22Rv1 (cell line): Measurements from ENCODE around the gene LRFN5.
"Not testable (repeated sequence)": the region's sequence is repeated elsewhere in the genome, so short reads cannot be mapped to it uniquely, and the experiment has no call there.

Experiments used
- H3K27ac ChIP-seq: fragments of 450-650 bp; 2 replicates; pipeline ENCODE4 v1.5.1; 2017
- ZFX ChIP-seq: fragments of 450-650 bp; IDR thresholded peaks from 2 replicates; pipeline ENCODE4 v1.6.1; 2017; ENCODE audit warnings: antibody characterized with exemption, borderline replicate concordance
- TF ChIP-seq, protein P1 (sequence below): fragments of 450-650 bp; IDR thresholded peaks from 2 replicates; pipeline ENCODE4 v1.5.1; 2017; ENCODE audit warnings: mild to moderate bottlenecking

Gene LRFN5

DNA sequence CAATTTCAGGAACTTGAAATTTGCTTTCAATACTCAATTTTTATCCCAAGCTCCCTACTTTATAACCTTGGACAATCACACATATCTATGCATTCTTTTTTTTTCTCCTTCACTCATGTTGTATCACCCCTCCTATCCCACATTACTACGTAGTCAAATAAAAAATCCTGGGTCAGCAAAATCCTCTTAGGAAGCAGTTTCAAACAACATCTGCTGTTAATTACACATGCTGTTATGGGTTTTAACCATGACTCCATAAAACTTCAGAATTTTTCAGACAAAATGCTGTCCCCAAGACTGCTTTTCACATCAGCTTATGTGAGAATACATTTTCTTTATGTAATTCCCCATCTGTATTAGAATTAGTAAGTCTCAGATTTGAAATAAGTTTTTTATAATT is 61.7 kb downstream of the LRFN5 start:
- TF ChIP-seq, protein P1, sequence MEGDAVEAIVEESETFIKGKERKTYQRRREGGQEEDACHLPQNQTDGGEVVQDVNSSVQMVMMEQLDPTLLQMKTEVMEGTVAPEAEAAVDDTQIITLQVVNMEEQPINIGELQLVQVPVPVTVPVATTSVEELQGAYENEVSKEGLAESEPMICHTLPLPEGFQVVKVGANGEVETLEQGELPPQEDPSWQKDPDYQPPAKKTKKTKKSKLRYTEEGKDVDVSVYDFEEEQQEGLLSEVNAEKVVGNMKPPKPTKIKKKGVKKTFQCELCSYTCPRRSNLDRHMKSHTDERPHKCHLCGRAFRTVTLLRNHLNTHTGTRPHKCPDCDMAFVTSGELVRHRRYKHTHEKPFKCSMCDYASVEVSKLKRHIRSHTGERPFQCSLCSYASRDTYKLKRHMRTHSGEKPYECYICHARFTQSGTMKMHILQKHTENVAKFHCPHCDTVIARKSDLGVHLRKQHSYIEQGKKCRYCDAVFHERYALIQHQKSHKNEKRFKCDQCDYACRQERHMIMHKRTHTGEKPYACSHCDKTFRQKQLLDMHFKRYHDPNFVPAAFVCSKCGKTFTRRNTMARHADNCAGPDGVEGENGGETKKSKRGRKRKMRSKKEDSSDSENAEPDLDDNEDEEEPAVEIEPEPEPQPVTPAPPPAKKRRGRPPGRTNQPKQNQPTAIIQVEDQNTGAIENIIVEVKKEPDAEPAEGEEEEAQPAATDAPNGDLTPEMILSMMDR: no peak
- TF ChIP-seq ZFX: no peak
- no peak overlapping the region for H3K27ac ChIP-seq

DNA sequence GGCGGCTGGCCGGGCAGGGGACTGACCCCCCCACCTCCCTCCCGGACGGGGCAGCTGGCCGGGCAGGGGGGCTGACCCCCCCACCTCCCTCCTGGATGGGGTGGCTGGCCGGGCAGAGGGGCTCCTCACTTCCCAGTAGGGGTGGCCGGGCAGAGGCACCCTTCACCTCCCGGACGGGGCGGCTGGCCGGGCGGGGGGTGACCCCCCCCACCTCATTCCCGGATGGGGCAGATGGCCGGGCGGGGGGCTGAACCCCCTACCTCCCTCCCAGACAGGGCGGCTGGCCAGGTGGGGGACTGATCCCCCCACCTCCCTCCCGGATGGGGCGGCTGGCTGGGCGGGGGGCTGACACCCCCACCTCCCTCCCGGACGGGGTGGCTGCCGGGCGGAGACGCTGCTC is 66.9 kb downstream of the LRFN5 start:
- H3K27ac ChIP-seq: not testable (repeated sequence)

DNA sequence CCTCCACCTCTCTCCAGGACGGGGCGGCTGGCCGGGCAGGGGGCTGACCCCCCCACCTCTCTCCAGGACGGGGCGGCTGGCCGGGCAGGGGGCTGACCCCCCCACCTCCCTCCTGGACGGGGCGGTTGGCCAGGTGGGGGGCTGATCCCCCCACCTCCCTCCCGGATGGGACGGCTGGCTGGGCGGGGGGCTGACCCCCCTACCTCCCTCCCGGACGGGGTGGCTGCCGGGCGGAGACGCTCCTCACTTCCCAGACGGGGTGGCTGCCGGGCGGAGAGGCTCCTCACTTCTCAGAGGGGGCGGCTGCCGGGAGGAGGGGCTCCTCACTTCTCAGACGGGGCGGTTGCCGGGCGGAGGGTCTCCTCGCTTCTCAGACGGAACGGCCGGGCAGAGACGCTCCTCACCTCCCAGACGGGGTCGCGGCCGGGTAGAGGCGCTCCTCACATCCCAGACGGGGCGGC is 67.9 kb downstream of the LRFN5 start:
- not testable (repeated sequence) for H3K27ac ChIP-seq

DNA sequence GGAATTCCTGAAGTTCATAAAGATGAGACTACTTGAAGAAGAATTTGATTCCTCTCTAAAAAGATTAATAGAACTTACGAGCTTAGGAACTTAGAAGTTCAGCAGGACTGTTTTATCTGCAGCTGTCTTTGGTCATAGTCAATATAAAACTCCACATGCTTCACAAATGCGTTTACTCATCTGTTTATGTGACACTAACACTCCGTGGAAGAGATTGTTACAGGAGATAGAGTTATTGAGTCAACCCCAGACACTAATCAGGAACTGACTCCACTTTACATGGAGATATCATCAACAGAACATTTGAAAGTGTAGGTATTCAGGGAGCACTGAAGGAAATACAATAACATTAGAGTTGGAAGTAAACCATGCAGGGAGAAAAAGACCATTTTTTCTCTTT is 92.8 kb downstream of the LRFN5 start:
- TF ChIP-seq, protein P1: no peak
- no peak overlapping the region for H3K27ac ChIP-seq

DNA sequence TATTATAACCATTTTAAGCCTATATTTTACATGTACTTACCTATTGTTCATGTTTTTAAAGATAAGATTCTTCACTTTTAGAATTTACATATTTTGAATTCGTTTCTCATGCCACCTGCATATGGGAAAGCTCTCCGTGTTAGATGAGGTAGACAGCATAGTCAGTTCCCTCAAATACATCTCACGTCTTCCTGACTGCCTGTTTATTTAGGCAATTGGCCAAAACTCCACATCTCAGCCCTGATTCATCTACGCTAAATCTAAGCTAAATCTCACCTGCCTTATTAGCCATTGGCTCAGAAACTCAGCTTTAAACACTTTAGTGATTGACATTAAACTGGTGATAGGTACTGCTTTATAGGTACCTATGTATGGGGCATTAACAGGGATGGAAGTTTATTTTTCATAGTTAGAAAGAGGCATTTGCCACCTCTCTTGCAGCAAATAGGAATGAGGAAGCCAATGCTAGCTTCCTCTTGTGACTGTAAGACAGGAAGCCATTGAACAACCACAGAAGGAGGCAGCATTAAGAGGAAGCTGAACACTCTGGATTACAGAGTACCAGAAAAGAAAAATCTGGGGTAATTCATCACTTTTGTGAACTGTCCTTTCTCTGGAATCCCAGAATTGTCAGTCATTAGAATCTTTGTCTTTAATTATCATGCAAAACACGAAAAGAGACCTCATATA is 111.9 kb downstream of the LRFN5 start:
- TF ChIP-seq, protein P1: no peak
- TF ChIP-seq ZFX: no peak
- no peak overlapping the region for H3K27ac ChIP-seq

DNA sequence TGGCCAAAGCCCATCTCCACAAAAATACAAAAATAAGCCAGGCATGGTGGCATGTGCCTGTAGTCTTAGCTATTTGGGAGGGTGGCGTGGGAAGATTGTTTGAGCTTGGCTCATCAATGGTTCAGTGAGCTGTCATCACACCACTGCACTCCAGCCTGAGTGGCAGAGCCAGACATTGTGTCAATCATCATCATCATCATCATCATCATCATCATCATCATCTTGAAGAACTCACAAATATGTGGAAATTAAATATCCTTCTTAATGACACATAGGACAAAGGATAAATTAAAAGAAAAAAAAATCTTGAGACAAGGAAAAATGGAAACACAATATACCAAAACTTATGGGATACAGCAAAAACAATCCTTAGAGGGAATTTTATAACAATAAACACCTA is 132.5 kb downstream of the LRFN5 start:
- no peak for TF ChIP-seq ZFX
- TF ChIP-seq, protein P1: no peak
- no peak overlapping the region for H3K27ac ChIP-seq

DNA sequence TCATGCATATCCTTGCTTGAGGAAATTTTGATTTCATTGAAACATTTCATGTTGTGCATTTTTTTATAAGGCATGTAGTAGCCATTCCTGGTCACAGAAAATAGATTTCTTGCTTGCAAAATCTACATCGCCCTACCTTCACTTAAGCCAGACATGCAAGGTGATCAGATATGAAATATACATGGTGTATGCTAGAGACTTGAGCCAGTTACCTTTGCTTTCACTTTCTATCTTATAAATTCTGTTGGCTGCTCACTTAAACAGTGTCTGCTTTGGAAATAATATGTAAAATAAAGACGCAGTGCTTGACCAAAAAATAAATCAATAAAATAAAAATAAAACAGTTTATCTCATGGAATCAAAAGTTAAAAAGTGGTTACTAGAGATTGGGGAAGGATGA is 136.5 kb downstream of the LRFN5 start:
- H3K27ac ChIP-seq: no peak overlapping the region
- TF ChIP-seq, protein P1: no peak
- TF ChIP-seq ZFX: no peak

DNA sequence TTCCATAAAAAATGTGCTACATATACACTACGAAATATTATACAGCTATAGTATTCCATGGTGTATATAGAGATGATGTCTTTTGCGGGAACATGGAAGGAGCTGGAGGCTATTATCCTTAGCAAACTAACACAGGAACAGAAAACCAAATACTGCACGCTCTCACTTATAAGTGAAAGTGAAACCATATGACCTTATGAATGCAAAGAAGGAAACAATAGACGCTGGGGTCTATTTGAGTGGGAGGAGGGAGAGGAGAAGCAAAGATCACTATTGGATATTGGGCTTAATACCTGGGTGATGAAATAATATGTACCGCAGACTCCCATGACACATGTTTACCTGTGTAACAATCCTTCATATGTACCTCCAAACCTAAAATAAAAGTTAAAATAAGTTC is 142.8 kb downstream of the LRFN5 start:
- no peak for TF ChIP-seq ZFX
- TF ChIP-seq, protein P1: no peak
- H3K27ac ChIP-seq: no peak overlapping the region
